NCI-H345 treated with DMSO at 0.1 percent for 48 hours (cell line): ENCODE results near the gene CNDP2.
"Not testable (repeated sequence)": the region's sequence is repeated elsewhere in the genome, so short reads cannot be mapped to it uniquely, and the experiment has no call there.

Experiments
- DNase-seq: peaks from one replicate; lab custom pipeline; 2025; ENCODE audit not compliant: unreplicated experiment; lab: John Stamatoyannopoulos, UW

The CNDP2 gene

DNA sequence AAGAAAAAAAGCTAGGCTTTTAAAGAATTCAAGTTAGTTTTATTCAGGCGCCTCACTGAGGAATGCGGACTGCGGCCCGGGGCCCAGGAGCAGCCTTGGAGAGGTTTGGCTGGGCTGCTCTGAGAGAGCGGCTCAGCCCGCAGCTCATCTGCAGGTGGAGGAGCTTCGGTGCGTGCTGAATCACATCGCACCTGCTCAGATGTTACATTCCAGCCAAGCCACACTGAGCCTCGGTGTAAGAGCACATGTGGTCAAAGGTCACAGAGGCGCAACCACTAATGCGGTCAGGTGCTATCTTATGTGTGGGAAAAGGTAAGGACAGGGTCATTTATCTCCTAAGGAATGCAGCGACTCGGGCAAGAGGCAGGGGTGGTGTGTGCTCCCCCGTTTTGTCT is 21.1 kb downstream of the CNDP2 start:
- no peak for DNase-seq

DNA sequence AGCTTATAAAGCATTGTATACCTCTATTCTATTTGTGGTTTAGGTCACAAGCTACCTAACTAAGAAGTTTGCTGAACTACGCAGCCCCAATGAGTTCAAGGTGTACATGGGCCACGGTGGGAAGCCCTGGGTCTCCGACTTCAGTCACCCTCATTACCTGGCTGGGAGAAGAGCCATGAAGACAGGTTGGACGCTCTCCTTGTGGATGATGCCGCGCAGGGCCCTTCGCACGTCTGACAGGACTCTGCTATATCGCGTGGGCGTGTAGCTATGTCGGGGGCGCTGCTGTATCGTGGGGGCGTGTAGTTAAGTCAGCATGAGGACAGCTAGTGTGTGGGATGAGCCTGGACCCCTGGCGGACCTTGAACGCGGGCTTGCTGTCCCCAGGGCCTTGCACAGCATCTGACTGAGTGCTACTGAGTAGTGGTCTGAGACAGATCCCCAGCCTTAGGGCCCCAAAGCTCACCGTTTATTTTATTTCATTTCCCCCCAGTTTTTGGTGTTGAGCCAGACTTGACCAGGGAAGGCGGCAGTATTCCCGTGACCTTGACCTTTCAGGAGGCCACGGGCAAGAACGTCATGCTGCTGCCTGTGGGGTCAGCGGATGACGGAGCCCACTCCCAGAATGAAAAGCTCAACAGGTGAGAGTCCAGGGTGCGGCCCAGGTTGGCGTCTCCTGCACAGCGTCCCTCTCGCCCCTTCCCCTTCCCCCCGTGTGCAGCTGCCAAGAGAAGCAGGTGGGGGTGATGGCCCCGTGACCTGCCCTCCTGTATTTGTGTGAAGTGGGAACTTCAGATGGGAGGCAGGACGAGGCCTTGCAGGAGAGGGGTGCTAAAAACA is 22.5 kb downstream of the CNDP2 start:
- no peak for DNase-seq

- DNase-seq: no peak
Measured at GRCh38 chr18:74519320-74520095, 23.3 kb downstream of the CNDP2 start.

DNA sequence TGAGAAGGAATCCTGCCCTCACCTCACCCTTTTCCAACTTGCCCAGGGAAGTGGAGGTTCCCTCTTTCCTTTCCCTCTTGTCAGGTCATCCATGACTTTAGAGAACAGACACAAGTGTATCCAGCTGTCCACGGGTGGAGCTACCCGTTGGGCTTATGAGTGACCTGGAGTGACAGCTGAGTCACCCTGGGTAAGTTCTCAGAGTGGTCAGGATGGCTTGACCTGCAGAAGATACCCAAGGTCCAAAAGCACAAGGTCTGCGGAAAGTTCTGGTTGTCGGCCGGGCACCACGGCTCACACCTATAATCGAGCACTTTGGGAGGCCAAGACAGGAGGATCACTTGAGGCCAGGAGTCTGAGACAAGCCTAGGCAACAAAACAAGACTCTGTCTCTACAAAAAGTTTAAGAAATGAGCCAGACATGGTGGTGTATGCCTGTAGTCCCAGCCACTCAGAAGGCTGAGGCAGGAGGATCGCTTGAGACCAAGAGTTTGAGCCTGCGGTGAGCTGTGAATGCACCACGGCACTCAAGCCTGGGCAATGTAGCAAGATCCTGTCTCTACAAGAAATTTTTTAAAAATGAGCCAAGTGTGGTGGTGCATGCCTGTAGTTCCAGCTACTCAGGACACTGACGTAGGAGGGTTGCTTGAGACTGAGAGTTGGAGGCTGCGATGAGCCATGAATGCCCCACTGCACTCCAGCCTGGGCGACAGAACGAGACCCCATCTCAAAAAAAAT is 24.1 kb downstream of the CNDP2 start:
- no peak for DNase-seq

DNA sequence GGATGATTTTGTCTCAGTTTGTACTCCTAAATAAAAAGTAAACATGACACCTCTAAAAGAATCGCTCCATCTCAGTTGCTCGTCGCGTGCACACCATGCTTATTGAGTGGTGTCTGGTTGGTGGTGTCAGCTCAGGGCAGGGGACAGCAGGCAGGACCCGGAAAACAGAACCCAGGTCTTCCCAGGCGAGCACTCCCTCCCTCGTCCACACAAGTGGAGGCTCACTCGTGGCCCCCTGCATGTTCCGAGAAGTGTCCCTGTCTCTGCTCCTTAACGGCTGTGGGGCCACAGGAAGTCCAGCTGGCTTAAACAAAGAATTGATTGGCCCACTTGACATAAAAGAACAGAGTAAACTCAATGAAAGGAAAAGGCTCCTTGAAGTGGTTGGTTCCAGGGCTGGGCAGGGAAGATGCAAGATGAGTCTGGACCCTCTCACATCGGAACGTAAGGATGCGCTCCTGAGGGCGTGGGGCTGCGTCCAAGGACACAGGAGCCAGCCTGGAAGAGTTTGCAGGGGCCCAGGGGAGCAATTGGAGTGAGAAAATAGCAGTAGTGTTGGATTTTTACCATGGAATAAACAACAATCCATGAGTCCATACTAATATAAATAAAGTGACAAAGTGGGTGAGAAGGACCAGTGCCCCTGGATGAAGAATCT is 25.0 kb downstream of the CNDP2 start:
- DNase-seq: no peak

DNA sequence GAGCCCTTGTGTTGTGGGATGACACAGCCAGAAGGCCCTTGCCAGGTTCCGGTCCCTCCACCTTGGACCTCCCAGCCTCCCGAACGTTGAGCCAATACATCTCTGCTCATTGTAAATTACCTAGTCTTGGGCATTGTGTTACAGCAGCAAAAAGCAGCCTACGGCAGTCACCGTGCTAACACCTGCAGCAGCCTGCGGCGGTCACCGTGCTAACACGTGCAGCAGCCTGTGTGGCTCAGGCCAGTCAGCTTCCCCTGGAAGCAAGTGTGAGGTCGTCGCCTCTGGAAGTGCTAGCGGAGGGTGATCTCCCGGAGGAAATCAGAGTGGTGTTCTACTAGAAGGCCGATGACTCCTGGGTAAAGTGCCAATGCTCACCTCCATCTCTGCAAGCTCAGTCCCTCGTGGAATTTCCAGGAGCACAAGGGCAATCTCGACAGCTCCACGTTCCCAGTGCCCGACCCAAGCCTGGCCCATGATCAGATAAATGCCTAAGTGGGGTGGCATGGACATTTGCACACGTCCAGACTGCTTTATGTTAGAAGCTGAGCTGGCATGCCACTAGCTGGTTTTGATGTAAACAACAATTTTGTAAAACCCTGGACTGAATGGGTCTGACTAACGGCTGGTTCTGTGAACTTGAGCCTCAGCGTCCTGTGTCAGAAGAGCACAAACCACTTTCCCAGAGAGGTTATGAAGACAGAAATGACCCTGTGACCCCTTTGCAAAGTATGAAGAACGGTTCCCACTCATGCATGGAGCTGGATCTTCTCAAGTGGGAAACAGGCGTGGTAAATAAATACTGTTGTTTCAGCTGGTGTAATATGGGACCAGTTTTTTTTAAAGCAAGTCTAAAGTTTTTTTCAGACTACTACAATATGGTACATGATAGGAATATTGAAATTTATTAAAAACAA is 26.7 kb downstream of the CNDP2 start:
- DNase-seq: peak; percentile 10

GRCh38 chr18:74524097-74524496 is 27.9 kb downstream of the CNDP2 start:
- peak; percentile 76 for DNase-seq

- not testable (repeated sequence) for DNase-seq
Measured at GRCh38 chr18:74524915-74525314, 28.8 kb downstream of the CNDP2 start.

GRCh38 chr18:74525741-74526140 is 29.6 kb downstream of the CNDP2 start:
- DNase-seq: no peak

DNA sequence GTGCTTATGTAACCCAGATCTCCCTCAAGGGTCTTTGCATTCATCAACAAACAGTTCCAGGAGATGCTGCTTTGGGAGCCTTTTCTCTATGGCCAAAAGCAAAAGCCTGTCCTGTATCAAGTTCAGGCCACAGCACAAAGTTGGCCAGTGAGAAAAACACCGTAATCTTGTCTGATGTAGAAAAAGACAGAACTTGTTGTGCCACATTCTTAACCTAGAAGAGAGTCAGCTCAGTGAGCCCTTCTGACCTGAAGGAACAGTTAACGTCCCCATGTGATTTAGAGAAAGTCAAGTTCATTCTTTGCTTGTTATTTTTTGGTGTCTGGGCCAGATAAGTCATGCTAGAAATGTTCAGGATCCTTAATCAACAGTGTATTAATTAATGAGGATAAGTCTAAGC is 30.3 kb downstream of the CNDP2 start:
- DNase-seq: no peak

DNA sequence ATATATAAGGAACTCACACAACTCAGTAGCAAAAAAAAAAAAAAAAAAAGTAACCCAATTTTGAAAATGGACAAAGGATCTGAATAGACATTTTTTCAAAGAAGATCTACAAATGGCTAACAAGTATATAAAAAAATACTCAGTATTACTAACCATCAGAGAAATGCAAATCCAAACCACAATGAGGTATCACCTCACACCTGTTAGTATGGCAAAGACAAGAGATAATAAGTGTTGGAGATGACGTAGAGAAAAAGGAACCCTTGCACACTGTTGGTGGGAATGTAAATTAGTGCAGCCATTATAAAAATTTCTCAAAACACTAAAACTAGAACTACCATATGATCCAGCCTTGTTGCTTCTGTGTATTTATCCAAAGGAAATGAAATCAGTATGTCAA is 32.3 kb downstream of the CNDP2 start:
- DNase-seq: no peak

DNA sequence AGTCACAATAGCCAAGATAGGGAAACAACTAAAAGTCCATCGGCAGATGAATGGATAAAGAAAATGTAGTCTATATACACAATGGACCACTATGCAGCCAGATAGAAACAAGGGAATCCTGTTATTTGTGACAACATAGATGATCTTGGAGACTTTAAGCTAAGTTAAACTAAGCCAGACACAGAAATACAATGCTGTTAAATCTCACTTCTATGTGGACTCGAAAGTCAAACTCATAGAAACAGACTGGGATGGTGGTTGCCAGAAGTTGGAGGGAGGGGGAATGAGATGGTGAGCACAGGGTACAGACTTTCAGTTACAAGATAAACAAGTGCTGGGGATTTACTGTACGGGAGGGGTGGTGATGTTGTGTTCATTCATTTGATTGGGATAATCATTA is 32.8 kb downstream of the CNDP2 start:
- no peak for DNase-seq

- DNase-seq: no peak
Measured at GRCh38 chr18:74529378-74529777, 33.2 kb downstream of the CNDP2 start.

DNA sequence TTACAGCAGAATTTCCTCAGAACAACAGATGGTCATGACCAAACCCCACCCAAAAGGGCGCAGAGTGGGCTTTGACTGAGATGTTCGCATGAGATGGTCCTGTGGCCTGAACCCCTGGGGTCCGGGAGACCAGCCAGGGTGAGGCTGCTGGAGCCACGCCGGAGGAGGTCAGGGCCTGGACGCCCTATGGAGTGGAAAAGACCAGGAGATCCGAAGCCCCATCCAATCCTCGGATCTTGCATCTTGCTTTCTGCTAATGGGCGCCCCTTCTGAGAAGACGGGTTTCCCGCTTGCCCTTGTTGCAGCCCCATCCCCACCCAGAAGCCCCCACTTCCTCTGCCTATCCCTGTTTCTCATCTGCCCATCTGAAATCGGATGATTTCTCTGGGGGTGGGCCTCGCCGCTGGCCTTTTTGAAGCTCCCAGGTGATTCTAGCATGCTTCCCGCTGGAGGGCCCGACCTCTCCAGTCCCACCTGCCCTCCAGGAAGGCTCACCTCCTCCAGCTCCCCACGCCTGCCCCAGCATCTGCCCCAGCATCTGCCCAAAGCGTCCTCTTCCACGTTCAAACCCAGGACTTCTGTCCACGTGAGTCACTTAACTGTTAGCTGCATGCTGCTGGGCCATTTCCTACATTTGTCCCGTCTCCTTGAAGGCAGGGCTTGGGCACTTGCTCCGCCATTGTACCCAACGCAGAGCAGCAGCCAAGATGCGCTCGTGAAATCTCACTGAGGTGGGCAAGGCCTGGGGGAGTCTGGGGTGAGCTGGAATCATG is 33.8 kb downstream of the CNDP2 start:
- DNase-seq: no peak

GRCh38 chr18:74530584-74530862 is 34.4 kb downstream of the CNDP2 start:
- no peak for DNase-seq

- DNase-seq: no peak
Measured at GRCh38 chr18:74531043-74531442, 34.9 kb downstream of the CNDP2 start.

GRCh38 chr18:74532511-74533025 is 36.4 kb downstream of the CNDP2 start:
- DNase-seq: no peak

- no peak for DNase-seq
Measured at GRCh38 chr18:74533666-74534065, 37.5 kb downstream of the CNDP2 start.
